GM19397 (cell line): ENCODE measurements around the gene IMPG2.

Source experiments
- ATAC-seq: cut with Tn5 transposase; IDR thresholded peaks from one replicate; pipeline ENCODE4 v1.9.1; 2021; ENCODE audit warnings: mild to moderate bottlenecking, moderate library complexity; ENCODE audit not compliant: unreplicated experiment

The IMPG2 gene

DNA sequence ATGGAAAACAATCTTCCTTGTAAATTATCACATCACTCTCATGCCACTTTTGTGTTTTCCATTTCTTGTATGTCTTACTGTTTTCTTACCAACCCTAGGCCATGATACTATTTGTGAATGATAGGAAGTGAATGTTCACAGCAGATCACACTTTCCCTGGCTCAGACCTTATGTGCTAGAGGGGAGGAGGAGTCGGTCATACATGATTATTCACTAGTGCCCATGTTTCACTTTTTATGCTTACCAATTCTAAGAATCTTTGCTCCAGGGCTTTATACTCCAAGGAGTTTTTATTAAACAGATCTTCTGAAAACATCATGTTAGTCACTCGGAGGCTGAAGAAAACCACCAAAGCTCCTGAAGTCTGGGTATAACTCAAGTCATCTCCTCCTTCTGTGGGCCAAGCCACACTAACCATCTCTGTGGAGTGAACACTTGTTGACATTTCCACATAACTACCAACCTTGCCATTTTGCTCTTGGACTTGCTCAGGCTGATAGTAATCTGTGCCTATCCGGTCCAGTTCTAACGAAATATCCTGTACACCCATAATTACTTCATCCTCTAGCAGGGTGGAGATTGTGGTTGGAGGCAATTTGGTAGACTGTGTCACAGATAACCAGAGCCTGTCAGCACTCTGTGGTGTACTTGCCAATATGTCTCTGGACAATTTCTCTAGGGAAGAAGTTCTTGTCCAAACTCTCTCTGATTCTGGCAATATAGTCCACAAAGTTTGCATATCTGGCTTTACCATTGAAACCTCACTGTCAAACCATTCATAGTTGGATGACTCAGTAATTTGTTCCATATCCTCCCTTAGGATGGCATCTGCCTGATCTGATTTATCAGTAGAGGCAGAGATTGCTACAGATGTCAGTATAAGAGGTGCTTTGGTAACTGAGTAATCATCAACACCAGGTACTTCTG is 76.8 kb downstream of the IMPG2 start:
- no peak for ATAC-seq

DNA sequence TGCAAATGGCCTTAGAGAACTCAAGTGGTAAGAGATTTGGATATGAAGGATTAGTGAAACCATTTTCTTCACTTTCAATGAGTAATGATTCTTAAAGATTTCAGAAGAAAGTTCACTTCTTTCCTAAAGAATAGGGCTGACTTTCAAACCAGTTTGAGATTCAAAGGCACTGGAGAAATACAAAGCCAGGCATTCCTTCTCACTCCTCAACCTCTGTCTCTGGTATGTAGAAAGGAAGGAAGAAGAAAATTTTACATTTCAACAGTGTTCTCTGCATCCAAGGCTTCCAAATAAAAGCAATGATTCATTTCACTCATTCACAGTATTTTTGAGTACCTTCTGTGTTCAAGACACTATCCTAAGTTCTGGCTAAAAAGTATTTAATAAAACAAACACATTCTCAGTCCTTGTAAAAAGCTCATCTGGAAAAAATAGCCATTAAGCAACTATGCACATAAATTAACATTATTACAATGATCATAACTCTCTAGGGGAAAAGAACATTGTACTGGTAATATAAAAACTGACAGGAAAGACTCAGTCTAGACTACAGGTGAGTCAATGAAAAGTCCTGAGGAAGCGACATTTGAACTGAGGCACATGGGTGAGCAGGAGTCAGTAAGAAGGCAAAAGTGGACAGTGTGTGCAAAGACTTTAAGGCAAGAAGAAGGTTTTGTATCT is 79.5 kb downstream of the IMPG2 start:
- no peak for ATAC-seq

DNA sequence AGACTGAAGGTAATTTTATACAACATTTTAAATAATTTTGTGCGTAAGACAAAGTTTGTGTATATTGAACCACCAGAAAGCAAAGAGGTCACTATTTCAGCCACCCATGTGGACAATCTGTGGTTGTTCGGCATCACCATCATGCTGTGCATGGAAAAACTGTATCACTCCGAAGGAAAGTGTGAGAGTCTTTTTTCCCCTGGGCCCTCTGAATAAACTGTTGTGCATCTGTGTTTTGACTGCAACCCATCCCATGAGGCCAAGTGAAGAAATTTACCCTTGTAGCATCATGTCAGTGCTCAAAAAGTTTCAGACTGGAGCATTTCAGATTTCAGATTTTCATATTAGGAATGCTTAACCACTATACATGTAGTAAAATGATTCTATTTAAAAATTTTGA is 85.3 kb downstream of the IMPG2 start:
- ATAC-seq = no peak

DNA sequence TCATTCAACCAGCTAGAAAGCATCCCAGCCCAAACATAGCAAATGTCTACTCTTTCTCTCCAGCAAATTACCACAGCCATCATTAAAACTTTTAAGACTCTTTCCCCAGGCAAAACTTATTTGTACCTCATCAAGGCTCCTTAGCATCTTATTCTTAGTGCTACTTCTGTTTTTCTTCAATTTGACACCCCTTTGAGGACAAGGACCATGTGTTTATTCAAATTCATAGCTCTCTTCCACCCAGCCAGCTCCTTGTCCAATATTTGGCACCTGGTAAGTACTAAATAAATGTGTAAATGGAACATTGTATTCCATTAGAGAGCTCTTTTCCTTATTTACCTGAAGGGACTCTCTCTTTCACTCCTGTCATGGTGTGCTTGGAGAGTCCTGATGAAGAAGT is 89.8 kb downstream of the IMPG2 start:
- no peak for ATAC-seq

DNA sequence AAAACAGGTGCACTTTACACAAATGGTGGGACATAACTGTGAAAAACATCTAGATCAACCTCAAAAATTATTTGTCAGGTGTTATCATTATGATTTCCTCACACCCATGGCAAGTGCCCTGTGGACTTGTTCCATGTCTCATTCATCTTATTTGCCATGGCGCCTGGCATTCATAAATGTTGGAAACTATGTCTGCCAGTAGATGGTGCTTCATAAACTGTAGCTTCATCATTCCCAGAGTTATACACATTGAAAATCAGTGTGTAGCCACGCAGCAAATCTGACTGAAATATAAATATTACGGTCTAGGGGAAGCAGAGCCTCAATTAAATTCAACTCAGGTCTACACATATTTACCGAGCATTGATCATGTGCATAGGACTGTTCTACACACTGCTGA is 90.7 kb downstream of the IMPG2 start:
- ATAC-seq = no peak

DNA sequence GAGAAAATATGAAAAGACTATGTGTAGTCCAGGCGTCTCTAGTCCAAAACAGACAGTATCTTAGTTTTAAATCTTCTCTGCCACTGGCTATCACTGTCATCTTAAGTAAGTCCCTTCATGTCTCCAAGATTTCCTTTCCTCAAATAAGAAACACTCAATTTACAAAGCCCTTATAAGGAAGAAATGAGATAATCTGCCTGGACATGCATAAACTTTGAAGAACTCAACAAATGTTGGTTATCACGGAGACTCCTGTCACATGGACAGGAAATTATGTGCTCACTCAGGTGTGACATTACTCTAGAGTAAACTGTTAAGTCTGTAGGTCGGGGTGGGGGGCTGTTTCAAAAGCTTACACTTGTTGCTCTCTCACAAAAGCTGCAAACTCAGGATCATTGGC is 91.9 kb downstream of the IMPG2 start:
- ATAC-seq = no peak

DNA sequence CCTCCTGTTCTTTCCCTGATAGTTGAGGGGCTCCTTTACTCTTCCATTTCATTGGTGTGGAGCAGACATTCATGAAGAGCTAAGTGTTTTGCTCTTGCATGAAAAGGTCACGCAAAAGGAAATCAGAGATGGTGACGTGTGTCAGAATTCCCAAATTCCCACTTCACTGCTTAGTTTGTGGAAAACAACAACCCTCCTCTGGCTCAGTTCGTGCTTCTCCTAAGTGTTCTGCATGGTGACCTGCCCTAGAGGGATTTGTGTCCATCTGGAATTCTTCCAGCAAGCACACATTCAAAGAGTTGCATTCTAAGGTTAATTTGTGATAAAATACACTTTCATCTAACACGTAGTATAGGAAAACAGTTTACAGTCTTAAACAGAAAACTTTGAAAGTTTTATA is 95.6 kb downstream of the IMPG2 start:
- ATAC-seq = no peak

DNA sequence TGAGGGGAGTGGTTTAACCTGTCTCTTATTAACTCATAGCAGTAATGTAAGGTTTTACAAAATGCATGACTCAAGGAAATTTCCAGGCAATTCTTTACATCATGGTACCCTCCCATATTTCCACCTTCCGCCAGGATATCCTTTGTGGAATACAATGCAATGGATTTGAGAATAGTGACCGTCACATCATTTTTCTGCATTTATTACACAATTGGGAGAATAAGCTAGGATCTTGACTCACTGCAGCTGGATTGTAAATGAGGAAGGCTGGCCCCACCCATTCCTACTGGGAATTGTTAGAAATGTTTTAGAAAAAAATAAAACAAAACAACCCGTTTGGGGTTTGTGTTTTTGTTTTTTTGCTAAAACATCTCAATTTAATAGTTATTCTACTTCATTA is 97.4 kb downstream of the IMPG2 start:
- no peak for ATAC-seq

DNA sequence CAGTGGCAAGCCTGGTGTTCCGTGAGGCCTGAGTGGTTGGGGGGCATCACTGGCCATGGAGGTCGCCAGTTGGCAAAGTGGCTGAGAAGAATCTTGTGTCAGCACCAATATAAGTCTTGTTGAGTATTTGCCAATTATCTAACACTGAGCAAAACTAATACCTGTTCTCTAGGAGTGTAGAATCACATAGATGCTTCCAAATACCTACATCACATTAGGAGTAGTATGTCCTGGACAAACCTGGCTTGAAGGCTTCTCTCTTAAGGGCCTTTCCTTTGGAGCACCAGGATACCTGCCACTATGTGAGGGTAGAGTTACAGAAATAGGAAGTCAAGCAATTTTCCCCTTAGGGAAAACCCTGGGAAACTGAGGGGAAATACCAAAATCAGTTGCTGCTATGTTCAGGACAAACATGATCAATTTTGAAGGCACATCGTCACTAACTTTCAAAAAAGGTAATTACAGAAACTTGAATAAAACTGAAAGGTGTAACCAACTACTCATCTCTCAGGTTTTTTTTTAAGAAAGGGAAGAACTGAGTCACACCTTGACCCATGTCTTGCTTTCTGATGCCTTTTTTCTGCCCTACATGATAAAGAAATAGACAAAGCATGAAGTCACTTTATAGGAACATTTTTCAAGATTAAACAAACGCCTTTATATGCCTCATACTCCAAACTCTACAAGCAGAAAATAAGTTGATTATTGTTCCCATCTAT is 100.4 kb downstream of the IMPG2 start:
- no peak for ATAC-seq

DNA sequence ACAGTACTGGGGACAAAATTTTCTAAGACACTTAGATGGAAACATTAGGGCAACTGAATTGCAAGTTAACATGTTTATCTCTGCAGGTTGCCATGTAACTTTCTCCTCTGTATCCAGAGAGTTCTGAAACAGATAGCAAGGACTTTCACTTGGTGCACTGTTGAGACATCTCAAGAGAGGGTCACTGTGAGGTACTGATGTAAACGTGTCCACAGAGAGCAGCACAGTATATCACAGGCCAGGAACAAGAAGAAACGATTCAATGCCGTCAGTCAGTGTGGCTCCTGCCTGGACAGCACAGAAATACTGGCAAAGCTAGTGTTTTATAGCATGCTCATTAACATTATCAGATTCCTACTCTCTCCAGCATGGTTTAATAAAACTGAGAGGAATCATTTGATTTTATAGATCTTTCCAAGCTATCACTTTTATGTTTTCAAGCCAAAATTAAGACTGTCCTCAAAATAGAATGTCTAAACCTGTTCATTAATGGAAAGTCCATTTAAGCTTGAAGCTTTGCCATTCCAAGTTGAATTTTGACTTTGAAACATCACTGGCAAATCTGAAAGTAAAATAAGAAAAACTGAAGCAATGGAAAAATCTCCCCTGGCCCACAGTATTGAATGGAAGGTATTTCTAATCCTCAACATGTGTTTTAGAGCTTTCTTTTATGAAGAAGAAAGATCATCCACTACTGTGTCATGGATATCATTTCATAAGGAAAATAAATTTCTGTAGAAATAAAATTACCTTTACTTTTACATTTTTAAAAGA is 102.7 kb downstream of the IMPG2 start:
- ATAC-seq = no peak

DNA sequence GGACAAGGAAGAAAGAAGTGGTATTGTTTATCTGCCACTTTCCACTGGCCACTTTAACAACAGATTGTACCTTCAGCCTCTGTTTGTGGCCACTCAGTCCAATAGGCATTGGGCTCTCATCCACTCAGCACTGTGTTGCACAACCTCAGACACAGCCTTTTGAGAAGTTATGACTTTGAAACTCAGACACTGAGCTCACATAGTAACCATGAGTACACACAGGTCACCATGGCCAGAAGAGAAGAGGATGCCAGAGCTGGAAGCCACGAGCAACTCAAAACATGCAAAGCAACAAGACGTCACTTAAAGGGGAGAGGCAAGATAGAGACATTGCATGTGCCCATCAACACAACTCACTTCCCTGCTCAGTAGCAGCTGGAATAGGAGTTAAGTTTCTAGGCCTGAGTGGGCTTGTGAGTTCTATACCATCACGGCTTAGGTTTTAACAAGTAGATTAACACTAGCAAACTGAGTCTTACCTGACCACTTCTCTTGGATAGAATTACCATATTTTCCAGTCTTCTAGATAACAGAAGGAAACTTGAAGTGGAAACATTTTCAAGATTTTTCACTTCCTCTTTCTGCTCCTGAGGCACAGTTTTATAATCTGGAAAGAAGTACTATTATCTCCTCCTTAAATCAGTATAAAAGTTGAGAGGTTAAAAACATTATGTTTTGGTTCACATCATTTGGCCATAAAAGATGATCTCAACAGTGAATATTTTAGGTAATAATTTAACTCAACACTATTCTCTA is 103.5 kb downstream of the IMPG2 start:
- no peak for ATAC-seq

DNA sequence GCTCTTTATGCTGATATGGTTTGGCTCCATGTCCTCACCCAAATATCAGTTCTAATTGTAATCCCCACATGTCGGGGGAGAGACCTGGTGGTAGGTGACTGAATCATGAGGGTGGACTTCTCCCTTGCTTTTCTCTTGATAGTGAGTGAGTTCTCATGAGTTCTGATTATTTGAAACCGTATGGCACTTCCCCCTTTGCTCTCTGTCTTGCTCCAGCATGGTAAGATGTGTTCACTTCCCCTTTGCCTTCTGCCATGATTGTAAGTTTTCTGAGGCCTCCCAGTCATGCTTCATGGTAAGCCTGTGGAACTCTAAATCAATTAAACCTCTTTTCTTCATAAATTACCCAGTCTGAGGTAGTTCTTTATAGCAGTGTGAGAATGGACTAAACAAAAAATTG is 107.6 kb downstream of the IMPG2 start:
- no peak for ATAC-seq

DNA sequence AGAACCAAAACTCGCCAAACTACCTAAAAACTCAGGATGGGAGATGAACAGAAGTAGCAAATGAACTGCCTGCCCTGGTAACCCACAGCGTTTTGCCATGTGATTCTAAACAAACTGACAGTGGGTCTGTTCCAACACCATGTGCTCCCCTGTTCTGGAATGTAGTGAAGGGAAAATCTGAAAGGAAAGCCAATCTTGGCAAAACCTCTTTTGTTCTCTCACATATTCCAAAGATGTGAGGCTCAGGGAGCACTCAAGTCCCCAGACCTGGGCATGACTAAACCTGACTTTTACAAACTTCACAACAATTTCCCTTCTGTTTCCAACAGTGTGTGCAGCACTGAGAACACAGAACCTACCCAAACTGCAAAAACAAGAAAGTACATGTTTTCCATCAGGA is 116.1 kb downstream of the IMPG2 start:
- ATAC-seq = no peak

DNA sequence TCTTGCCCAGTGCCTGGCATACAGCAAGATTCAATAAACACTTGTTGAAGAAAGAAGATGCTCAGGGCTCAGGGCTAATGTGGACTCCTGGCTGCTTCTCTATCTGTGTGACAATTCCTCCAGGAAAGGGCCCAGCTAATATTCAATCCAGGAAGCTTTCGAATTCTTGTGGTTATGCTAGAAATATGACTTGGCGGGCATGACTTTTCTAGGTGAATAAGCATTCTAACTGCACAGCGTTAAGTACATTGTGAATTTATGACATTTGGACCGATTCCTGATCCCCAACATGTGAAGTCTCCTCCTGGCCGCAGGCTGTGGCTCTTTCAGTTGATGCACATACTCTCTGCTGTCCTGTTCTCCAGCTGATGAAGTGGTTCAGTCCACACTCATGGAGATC is 117.0 kb downstream of the IMPG2 start:
- ATAC-seq = no peak

DNA sequence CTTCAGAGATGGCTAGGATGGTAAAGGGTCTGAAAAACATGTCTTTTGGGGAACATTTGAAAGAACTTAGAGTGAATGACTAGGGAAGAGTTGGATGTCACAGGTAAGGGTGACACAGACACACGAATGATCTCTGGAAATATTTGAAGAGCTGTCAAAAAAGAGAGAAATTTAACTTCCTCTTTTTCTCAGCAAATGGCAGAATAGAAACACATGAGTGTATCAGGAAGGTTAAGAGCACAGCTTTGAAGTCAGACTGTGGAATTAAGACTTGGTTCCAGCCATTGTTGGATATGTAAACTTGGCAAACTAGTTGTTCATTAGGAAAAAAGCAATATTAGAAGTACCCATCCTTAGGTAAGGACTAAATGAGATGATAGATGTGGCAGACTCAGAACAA is 117.7 kb downstream of the IMPG2 start:
- ATAC-seq = no peak

DNA sequence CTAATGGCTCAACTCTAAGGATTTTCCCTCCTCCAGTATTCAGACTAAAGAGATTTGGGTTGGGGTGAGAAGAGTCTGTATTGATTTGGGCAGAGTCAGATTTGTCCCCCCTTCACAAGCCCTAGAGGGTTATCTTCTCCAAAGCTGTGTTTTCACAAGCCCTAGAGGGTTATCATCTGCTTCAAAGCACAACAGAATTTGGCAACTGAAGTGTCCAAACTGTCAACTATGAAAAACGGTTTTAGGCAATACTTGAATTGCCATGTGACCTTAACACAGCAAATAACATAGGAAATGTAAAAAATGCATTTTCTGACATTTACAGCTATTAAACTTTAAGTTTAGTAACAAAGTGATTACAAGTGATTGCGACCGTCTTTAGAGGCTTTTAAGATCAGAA is 119.9 kb downstream of the IMPG2 start:
- ATAC-seq = no peak

DNA sequence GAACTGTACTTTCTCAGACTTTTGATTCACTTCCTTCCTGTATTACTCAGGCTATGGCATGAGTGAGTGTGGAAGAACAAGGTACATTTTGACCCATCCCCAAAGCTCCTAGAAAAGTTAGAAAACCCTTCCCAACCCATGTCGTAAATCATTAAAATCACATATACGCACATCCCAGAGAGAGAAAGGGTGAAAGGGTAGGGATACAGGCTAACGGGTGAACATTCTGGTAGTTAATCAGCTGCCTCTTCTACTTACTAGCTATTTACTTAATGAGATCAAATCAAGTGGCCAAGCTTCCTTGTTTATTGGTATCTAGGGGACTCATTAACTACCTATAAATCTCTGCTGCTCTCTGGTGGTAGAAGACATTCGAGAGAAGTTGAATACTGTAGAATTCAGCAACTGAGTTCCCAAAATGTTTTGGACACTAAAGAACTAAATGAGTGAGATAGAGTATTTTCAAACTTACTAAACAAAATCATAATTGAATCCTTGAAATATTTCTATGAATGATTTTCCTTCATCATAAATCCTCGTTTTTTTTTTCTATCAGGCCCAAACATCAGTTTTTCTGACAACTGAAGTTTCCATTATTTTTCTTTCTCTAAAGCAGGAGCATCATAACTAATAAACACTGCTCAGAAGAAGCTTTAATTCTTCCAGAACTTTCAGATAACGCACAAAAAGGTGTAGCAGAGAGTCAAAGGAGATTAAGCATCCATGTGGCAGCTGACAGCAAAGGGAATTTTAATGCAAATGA is 124.2 kb downstream of the IMPG2 start:
- ATAC-seq = no peak

DNA sequence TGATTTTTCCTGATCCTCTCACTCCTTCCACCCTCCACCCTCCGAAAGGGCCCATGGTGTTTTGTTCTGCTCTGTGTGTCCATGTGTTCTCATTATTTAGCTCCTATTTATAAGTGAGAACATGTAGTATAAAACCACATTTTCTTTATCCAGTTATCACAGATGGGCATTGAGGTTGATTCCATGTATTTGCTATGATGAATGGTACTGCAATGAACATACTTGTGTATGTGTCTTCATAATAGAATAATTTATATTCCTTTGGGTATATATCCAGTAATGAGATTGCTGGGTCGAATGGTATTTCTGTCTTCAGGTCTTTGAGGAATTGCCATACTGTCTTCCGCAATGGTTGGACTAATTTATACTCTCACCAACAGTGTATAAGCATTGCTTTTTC is 126.0 kb downstream of the IMPG2 start:
- no peak for ATAC-seq

DNA sequence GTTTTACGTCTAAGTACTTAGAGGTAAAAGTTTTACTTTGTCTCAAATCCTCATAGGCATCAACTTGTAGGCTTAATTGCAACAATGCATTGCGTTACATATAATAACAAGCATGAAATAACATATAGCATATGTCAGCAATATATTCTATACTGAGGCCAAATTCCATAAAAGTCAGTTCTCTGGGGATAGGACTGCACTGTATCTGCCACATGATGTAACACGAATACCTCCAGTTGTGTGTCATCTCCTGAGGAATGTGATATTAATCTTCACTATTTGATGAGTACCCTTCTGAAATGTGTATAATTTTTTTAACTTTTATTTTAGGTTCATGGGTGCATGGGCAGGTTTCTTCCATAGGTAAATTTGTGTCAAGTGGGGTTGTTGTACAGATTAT is 126.4 kb downstream of the IMPG2 start:
- no peak for ATAC-seq

DNA sequence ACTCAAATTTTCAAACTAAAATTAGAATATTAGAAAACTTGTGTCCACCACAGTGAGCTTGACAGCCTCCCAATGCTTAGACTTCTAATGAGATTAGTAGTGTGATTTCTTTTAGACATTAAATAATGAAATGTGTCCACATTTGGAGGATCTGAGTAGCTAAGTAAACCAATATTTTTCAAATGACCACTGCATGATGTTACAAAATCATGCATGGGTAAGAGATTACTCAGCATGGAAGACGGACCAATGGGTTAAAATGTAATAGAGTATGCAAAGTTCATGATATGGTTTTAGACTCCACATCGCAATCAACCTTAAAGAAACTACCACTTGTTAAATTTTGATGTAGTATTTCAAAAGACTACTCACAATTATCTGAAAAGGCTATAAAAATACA is 130.6 kb downstream of the IMPG2 start:
- no peak for ATAC-seq
